ENCODE data around the gene FXYD6. TPM values are rescaled to one million over a fixed set of nuclear protein-coding genes. Genes with fewer than 3 reads are reported as not detected.

Gene FXYD6
- total RNA-seq, 3 donors from 2014 or later: 16.0 to 25.0 (median 20.3) TPM

DNA sequence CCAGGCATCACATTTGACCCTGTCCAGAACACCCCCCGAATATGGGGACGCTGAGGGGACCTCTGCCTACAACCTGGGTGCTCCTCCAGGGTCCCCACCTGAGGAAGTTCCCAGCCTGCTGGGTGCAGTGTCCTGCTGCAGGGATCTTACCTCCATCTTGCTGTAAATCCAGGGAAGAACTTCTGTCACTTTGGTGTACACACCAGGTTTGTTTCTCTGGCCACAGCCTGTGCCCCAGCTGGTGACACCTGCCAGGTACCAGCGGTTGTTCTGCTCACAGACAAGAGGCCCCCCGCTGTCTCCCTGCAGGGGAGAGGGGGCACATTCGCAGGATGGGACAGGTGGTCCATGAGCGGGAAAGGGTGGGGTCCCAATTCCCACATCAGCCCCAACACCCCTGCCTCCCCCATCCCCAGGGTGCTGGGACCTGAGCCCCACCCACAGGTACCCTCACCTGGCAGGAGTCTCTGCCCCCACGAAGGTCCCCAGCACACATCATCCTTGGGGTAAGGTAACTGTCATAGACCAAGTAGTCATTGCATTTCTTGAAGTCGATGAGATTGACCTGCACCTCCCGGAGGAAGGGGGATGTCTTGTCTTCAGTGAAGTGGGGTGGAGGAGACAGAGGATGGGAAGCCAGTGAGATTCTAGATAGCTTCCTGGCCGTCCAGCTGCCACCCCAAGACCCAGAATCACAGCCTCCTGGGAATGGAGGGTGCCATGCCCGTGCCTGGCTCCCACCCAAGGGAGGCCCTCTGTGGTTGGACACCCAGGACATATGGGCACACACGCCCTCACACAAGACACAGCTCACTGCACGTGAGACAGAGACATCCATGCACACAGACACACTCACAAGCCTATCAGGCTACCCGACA, 27.3 kb upstream of the FXYD6 start:
- peak in 1 of 2 donors; percentile 30 for DNase-seq (ENCODE audit: low spot score in 2 of 2)
- Histone ChIP-seq H3K4me1 (no peaks in the 10 kb centered on the region), H3K27me3 (no peaks in the 10 kb centered on the region), H3K4me3 (no peak overlapping the region), H3K9me3 (no peaks in the 10 kb centered on the region), H3K27ac (no peak overlapping the region), H3K36me3 (no peaks in the 10 kb centered on the region)
- intact Hi-C loops (cut with DNase I; ENCODE audit: low total_unique reads): no loop called here
- no peak for TF ChIP-seq CTCF (IDR thresholded peaks at IDR 0.05)
- TF ChIP-seq POLR2A (IDR thresholded peaks at IDR 0.05): no peak
- no peak for TF ChIP-seq POLR2AphosphoS5 (IDR thresholded peaks at IDR 0.05)

- Histone ChIP-seq H3K4me3 (no peak overlapping the region), H3K27me3 (no peaks in the 10 kb centered on the region), H3K36me3 (no peaks in the 10 kb centered on the region), H3K4me1 (no peaks in the 10 kb centered on the region), H3K9me3 (no peaks in the 10 kb centered on the region), H3K27ac (no peak overlapping the region)
- TF ChIP-seq CTCF (IDR thresholded peaks at IDR 0.05) (no peak), POLR2AphosphoS5 (IDR thresholded peaks at IDR 0.05) (no peak), POLR2A (IDR thresholded peaks at IDR 0.05) (no peak)
- DNase-seq (ENCODE audit: low spot score in 2 of 2): peak in 1 of 2 donors; percentile 25
- intact Hi-C loops (cut with DNase I; ENCODE audit: low total_unique reads): no loop called here
Measured at GRCh38 chr11:117902001-117902845, 25.8 kb upstream of the FXYD6 start.

- intact Hi-C loops (cut with DNase I; ENCODE audit: low total_unique reads): no loop called here
Measured at GRCh38 chr11:117901601-117902000, 25.1 kb upstream of the FXYD6 start.

GRCh38 chr11:117900720-117901440, 24.4 kb upstream of the FXYD6 start:
- no peaks in the 10 kb centered on the region for H3K4me1 ChIP-seq
- no peaks in the 10 kb centered on the region for H3K36me3 ChIP-seq
- no peak overlapping the region for H3K27ac ChIP-seq
- peak in 1 of 2 donors; percentile 33 for DNase-seq (ENCODE audit: low spot score in 2 of 2)
- H3K4me3 ChIP-seq: no peak overlapping the region
- intact Hi-C loops (cut with DNase I; ENCODE audit: low total_unique reads): no loop called here
- no peaks in the 10 kb centered on the region for H3K9me3 ChIP-seq
- no peaks in the 10 kb centered on the region for H3K27me3 ChIP-seq
- TF ChIP-seq CTCF (IDR thresholded peaks at IDR 0.05) (no peak), POLR2A (IDR thresholded peaks at IDR 0.05) (no peak), POLR2AphosphoS5 (IDR thresholded peaks at IDR 0.05) (no peak)

More at GRCh38 chr11:117901601-117902000, 25.1 kb upstream of the FXYD6 start:
- no peaks in the 10 kb centered on the region for H3K4me1 ChIP-seq
- no peaks in the 10 kb centered on the region for H3K9me3 ChIP-seq
- H3K36me3 ChIP-seq: no peaks in the 10 kb centered on the region
- peak in 1 of 2 donors; percentile 33 for DNase-seq (ENCODE audit: low spot score in 2 of 2)
- no peak overlapping the region for H3K27ac ChIP-seq
- no peaks in the 10 kb centered on the region for H3K27me3 ChIP-seq
- H3K4me3 ChIP-seq: no peak overlapping the region
- no peak for TF ChIP-seq CTCF (IDR thresholded peaks at IDR 0.05)
- no peak for TF ChIP-seq POLR2A (IDR thresholded peaks at IDR 0.05)
- TF ChIP-seq POLR2AphosphoS5 (IDR thresholded peaks at IDR 0.05): no peak

Measured in breast epithelium (tissue), 4 donors.